ENCODE results near the gene PRAMEF5.
"Not testable (repeated sequence)": the region's sequence is repeated elsewhere in the genome, so short reads cannot be mapped to it uniquely, and the experiment has no call there.

- TF ChIP-seq CTCF (conservative IDR thresholded peaks at IDR 0.05; ENCODE audit: low read depth, low read length); EZH2 (IDR thresholded peaks at IDR 0.05; ENCODE audit: borderline replicate concordance, low read depth, low read length, poor library complexity, severe bottlenecking): not testable (repeated sequence)
These were observed 8.0 kb upstream of the PRAMEF5 start for GRCh38 chr1:13245841-13246553.

All from A673 (cell line).